ENCODE data around the gene LTN1. TPM values are rescaled to one million over a fixed set of nuclear protein-coding genes. Genes with fewer than 3 reads are reported as not detected.

LTN1 gene
- polyA plus RNA-seq, 1 of the 3 experiments (the other 2 are of a cell fraction): 3.2 TPM

DNA sequence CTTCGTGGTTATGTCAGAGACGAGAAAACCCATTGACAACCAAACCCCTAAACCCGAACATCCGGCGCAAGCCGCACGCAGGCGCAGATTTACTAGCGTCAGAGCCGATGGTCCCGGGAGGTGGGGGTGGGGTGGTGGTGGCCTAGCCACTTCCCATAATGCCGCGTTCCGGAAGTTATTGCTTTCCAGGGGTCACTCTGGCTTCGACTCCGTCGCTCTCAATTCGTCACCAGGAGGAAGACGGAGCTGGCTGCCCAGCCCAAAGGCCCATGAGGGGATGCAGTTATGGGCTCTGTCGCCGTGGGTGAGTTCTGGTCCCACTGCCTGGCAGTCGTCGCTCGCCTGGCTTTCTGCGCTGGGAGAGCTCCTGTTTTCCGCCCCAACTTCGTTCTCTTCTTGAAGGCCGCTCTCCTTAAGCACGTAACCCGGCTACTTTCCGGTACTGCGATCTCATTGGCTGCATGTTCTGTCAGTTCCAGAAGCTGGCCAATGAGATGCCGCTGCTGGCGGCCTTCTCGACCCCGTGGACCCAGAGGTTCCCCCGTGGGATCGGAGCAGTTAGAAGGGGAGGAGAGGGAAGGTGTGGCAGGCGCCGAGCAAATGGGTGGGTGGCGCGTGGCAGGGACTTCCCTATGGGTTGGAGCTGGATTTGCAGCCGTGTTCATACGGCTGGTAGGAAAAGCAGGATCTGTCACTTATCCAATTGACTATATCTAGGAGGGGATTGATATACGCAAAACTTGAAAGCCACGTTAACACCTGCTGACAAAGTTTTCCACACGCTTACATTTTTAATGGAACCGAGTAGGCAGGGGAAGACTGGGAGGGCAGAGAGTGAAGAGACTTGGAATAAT, 32.0 kb upstream of the LTN1 start, which contains the start of gene USP16 (continued):
- TF ChIP-seq TAF1 (IDR thresholded peaks at IDR 0.05; ENCODE audit: borderline replicate concordance, low read depth, low read length): peak; percentile 56; the same call in 1 of the 2 replicates
- TF ChIP-seq RXRA (IDR thresholded peaks at IDR 0.05; ENCODE audit: borderline replicate concordance, low read depth): no peak; the same call in 1 of the 2 replicates
- peak; percentile 35; the same call in 1 of the 2 replicates for TF ChIP-seq REST (IDR thresholded peaks at IDR 0.05; ENCODE audit: low read depth, low read length)
- no peak for TF ChIP-seq NFIC (IDR thresholded peaks at IDR 0.05; ENCODE audit: borderline replicate concordance)
- no peak for TF ChIP-seq FOSL2 (IDR thresholded peaks at IDR 0.05; ENCODE audit: borderline replicate concordance, low read depth)
- no peak for TF ChIP-seq TCF12 (IDR thresholded peaks at IDR 0.05)
- TF ChIP-seq GATA2 (CRISPR knock-in tag; IDR thresholded peaks at IDR 0.05): no peak
- no peak for TF ChIP-seq FOXM1 (IDR thresholded peaks at IDR 0.05; ENCODE audit: low read depth)
- TF ChIP-seq, protein P1, sequence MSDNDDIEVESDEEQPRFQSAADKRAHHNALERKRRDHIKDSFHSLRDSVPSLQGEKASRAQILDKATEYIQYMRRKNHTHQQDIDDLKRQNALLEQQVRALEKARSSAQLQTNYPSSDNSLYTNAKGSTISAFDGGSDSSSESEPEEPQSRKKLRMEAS (IDR thresholded peaks at IDR 0.05; ENCODE audit: low read depth): 0 out of 2 replicates have a peak, but pooled peaks have one; percentile 56
- peak; percentile 69; the same call in 1 of the 2 replicates for TF ChIP-seq RFX5 (IDR thresholded peaks at IDR 0.05; ENCODE audit: low read length)
- TF ChIP-seq IRF3 (IDR thresholded peaks at IDR 0.05; ENCODE audit: low read depth, low read length): peak; percentile 75

DNA sequence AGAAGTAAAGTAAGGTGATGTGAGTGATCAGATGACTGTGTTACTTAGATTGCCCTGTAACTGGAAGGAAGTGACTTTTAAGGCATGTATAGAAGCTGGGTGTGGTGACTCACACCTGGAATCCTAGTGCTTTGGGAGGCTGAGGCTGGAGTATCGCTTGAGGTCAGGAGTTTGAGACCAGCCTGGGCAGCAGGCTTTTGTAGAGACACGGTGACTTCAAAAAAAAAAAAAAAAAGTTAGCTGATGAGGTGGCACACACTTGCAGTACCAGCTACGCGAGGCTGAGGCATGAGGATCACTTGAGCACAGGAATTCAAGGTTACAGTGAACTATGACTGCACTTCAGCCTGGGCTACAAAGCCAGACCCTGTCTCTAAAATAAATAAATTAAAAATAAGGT, 29.5 kb upstream of the LTN1 start:
- peaks cover 6 to 17% of the 10 kb centered on the region in 2 experiments; a peak in 3 of 4 replicates for H3K4me1 ChIP-seq (ENCODE audit: control insufficient read depth in 1 of 2, insufficient read depth in 2 of 2, low read depth in 1 of 2, low read length in 1 of 2)
- no peaks in the 10 kb centered on the region for H3K9me2 ChIP-seq
- no peaks in the 10 kb centered on the region for H4K20me1 ChIP-seq (ENCODE audit: insufficient read depth)
- ChIA-PET POLR2A (interaction anchor here (4.7 kb wide), 1 partner anchor 20 kb away, joined by 55 read pairs; no protein-coding TSS in a partner anchor), CTCF (no interaction called here)
- H3K36me3 ChIP-seq (replicated peaks in 1 of 2; ENCODE audit: control insufficient read depth in 1 of 2, insufficient read depth in 2 of 2, low read length in 1 of 2): no peaks in the 10 kb centered on the region
- no peaks in the 10 kb centered on the region for H3K9me3 ChIP-seq
- H3K79me2 ChIP-seq (ENCODE audit: insufficient read depth): peaks cover 50% of the 10 kb centered on the region
- no peak overlapping the region for H3K4me2 ChIP-seq
- no peak overlapping the region for H3K27ac ChIP-seq (ENCODE audit: low read depth in 2 of 2, low read length in 1 of 2)
- H3K27me3 ChIP-seq (ENCODE audit: insufficient read depth): no peaks in the 10 kb centered on the region
- whole genome bisulfite sequencing (ENCODE audit: low lambda C conversion rate): 89% methylated on average over 4 of the region's 4 CpGs
- H3K9ac ChIP-seq: no peak overlapping the region
- H3F3A ChIP-seq (replicated peaks; ENCODE audit: insufficient read depth): peaks cover 19% of the 10 kb centered on the region
- TF ChIP-seq EP300 (IDR thresholded peaks at IDR 0.05; ENCODE audit: borderline replicate concordance in 1 of 2, low read depth in 1 of 2, low read length in 1 of 2) (no peak), POLR2AphosphoS5 (IDR thresholded peaks at IDR 0.05; ENCODE audit: low read depth, low read length) (no peak), JUND (IDR thresholded peaks at IDR 0.05) (no peak), RFX5 (IDR thresholded peaks at IDR 0.05; ENCODE audit: low read length) (no peak), GATA2 (CRISPR knock-in tag; IDR thresholded peaks at IDR 0.05) (no peak), NFIC (IDR thresholded peaks at IDR 0.05; ENCODE audit: borderline replicate concordance) (no peak)
- TF ChIP-seq, protein P2, sequence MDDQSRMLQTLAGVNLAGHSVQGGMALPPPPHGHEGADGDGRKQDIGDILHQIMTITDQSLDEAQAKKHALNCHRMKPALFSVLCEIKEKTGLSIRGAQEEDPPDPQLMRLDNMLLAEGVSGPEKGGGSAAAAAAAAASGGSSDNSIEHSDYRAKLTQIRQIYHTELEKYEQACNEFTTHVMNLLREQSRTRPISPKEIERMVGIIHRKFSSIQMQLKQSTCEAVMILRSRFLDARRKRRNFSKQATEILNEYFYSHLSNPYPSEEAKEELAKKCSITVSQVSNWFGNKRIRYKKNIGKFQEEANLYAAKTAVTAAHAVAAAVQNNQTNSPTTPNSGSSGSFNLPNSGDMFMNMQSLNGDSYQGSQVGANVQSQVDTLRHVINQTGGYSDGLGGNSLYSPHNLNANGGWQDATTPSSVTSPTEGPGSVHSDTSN (IDR thresholded peaks at IDR 0.05): no peak
- DNase-seq: no peak
- H2AFZ ChIP-seq (ENCODE audit: low read depth): no peak overlapping the region; the same call in 1 of the 2 replicates
- no peak overlapping the region for H3K4me3 ChIP-seq (ENCODE audit: low read depth in 2 of 2, low read length in 1 of 2)

Measured in SK-N-SH (cell line).